ENCODE results near the gene TMEM72.
A peak's percentile ranks its signal among the peaks of the same experiment; 100 is the strongest.

TMEM72 gene

DNA sequence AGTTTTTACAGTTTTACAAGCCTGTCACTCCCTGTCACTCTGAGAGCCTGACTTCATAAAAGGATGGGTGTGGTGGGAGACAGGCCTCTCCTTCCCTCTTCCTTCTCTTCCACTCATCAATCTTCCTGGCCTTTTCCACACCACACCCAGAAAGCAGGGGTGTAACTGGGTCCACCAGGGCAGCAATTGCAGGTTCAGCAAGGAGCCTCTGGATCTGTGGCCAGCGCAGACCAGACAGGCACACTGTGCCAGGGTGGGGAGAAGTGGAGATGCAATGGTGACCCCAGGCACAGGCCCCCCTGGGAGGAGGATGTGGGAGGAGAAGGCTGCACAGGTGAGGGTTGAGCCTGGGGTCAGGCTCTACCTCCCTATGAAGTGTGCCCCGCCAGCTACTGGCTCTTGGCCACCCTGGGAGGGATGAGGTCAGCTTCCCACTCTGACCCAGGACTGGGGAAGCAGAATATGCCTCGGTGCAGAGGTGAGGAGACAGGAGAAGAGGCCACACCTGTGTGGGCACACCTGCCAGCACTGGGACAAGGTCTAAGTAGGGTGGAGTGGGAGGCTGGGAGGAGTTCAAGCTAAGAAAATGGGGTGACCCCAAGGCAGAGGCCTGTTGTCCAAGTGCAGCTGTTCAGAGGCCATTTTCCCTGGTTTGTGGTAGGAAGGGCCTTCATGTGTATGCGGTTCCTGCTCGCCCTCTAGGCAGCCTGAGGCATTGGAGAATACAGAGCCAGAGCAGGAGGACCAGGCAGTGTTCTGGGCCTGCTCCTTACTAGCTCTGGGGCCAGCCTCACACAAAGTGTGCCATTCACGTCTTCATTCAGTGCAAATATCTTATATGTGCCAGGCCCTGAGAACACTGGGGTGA is 20.2 kb upstream of the TMEM72 start:
- DNase-seq, result no peak

DNA sequence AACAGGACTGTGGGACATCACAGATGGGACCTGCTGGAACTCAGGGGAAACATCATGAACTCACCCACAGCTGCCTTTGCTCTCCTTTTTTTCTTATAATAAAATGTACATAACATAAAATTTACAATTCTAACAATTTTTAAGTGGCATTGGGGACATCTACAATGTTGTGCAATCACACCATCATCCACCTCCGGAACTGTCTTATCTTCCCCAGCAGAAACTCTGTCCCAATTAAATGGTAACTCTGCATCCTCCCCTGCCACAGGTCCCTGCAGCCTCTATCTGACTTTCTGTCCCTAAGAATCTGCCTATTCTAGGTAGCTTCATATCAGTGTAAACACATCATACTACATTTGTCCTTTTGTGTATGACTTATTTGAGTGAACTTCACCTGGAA is 19.4 kb upstream of the TMEM72 start:
- DNase-seq, result no peak

DNA sequence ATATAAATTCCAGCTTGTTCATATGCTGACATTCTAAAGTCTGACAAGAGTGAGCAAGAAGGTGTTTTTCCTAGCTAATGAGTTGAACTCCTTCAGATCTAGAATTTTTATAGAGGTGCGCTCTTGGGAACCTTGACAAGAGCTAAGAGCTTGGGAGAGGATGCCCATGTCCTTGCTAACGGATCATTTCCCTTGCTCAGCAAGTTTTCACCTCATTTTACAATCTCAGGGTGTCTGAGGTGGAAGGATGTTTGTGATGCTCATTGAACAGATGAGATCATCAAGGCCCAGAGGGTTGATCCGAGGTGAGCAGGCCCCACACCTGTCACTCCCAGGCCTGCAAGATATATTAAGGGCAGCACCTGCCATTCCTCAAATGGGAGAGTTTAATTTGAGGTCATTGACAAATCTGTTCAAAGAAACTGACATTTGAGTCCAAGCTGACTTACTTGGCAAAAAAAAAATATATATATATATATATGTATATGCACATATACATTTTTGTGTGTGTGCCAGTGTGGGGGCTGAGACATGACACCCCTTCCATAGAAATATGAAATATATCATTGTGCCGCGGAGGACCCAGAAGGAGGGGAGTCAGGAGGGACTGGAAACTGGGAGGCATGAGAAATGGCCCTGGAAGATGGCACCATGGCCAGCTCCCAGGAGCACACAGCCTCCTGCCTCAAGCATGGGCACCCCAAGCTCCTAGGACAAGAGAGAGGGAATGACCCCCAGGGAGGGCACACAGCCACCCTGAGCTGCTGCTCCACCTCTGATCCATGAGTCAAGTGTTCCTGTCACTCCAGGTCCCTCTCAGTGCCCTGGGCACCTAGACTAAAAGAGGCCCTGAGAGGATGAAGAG is 17.3 kb upstream of the TMEM72 start:
- DNase-seq, result no peak

DNA sequence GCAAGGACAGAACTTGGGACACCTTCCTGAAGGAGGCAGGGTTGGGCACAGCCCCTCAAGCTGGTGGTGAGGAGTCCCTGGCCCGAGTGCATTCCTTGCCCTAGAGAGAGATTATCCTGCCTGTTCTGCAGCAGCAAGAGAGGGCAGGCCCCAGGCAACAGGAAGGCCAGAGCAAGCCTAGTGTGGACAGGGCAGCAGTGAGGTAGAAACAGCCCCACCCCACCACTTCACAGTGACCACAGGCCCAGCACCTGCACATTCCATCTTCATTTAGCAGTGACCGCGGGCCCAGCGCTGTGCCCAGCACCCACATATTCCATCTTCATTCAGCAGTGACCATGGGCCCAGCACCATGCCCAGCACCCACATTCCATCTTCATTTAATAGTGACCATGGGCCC is 16.4 kb upstream of the TMEM72 start:
- no peak for DNase-seq

DNA sequence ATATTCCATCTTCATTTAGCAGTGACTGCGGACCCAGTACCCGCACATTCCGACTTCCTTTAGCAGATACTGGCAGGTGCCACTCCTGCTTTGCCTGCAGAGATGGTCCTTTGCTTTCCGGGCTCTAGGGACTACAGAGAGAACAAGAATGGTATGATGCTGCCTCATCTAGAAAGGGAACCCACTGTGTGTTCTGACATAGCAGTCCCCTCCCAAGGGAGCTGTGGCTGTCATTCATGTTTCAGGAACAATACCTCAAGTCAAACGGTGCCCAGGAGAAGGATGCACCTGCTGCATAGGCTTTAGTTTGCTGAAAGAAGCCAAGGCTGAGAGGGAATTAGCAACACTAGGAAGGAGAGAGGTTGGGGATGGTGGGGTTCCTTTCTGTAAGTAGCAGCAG is 15.9 kb upstream of the TMEM72 start:
- no peak for DNase-seq

DNA sequence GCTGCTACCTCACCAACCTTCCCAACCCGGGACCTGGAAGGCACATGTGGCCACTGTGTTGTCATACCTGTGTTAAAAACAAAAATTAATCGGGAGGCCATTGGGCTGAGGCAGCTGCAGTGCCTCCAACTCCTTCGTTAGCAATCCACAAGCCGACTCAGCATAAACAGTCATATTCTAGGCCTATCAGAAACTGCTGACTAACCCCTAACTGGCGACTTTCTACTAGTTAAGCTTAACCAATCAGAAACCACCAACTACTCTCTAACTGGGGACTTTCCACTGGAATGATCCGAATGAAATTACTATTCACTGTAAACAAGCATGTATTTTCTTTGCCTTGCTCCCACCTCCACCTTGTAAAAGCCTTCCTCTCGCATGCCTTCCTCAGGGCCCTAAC is 14.1 kb upstream of the TMEM72 start:
- no peak for DNase-seq

DNA sequence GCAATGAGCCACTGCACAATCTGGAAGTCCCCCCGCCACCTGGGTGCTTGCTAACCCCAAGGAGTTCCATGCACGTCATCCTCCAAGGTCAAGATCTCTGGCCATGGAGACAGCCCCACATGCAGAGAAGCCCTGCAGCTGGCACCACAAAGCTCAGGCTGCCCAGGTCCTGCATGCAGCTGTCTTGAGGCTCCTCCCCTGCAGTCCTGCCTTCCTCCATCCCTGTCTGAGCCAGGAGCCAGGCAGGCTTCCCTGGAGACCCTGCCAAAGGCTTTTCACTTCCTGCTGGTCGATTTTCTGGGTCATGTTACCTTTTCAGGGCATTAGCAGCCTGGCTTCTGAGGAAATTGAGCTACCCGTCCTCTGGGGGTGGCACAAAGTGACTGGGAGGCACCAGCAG is 12.5 kb upstream of the TMEM72 start:
- DNase-seq, result no peak

DNA sequence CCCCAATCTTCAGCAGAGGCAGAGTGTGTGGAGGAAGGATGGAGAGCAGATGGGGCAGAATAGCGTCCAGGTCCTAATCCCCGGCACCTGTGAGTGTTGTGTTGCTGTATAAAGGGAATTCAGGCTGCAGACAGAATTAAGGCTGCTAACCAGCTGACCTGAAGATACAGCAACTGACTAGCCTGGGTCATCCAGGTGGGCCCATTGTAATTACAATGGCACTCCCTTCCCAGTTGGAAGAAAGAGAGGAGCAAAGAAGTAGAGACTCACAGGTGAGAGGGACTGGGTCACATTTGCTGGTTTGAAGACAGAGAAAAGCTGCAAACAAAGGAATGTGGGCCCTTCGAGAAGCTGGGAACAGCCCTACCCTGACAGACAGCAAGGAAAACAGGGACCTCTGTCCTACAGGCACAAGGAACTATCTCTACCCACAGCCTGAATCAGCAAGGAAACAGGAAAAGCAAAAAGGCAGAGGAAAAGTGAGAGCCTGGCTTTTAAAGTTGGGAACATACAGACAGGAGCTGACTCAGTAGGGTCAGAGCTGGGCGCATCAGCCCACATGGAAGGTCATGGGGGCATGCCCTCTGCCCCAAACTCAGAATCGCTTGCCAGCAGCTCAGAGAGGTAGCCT is 11.6 kb upstream of the TMEM72 start:
- DNase-seq, result no peak

DNA sequence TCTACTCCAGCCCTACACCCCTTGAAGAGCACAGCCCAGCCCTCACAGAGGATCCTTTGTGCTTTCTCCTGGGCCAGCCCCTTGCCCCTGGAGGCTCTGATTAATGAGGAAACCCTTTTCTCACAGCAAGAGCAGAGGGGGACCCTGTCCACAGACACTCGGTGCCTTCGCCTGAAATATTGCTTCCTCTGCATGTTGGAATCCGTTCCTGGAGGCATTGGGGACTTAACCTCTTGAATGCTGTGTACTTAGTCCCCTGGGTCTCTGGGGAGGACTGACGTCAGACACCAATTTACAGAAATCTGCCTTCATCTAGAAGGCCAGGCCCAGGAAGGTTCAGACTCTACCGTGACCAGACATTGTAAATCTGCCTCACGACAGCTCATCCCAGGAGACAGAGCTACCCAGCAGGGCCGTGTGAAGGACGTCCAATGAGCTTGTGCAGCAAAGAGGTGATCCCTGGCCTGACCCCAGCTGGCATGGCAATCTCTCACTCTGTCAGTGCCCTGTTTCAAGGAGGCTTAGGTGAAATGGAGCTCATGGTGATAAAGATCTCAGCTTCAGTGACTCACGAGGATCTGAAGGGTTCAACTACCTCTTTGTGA is 8.1 kb upstream of the TMEM72 start:
- no peak for DNase-seq

DNA sequence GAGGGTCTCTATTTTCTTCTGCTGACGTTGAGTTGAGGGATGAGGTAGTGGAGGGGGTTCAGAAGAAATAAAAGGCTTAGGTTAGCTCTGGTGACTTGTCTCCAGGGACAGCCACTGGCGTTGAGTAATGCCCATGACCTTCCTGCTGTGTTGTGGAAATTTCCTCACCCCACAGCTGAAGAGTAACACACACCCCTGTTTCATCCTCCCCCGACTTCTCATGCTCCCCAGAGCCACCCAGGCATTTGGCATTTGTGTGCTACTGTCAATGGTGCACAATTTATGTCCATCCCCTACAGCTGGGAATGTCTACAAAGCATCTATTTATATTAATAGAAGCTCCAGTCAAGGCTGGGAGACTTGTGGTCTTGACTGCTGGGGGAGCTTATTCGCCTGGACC is 4.7 kb upstream of the TMEM72 start:
- DNase-seq, result no peak

DNA sequence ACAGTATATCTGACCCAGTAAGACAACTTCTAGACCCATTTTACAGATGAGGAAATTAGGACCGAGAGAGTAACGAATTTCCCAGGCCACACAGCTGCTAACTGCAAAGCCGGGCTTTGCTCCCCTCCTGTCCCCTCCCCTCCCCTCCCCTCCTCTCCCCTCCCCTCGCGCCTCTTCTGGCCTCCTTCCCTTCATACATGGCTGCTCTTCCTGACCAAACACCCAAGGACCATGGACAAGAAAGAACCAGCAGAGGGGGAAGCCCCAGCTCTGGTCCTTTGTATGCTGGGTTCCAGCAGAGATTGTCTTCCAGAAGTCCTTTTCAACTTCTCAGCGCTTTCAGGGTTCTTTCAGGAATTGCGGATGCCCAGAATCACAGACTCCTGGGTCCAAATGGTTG is 3.6 kb upstream of the TMEM72 start:
- DNase-seq, result no peak

DNA sequence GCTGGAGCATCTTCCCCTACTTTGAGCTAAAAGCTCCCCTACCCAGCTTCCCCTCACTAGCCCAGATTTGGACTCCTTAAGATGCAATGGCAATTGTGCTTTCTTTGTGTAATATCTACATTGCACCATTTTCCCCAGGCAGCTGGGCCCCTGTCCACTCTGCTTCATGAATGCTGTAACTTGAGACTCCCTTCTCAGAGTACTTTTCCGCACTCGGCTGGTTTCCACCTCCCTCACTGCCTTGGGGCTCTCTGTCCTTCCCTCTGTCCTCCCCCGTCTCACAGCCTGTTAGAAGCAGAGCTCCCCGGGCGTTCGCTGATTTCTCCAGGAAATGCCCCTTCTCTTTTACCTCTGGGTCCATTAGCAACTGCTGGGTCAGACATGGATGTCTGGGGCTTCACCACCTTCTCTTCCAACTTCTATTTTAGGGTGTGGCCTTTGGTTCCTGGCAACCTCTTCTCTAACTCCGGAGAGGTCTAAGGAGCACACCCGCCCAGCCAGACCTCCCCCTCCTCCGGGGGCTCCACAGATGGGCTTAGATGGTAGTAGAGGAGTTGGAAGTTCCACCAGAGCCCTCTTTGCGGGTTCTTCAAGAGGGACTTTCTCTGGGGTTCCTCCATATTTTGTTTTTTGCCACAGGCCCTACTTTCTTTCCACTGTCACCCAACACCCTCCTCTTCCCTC is 2.9 kb upstream of the TMEM72 start:
- DNase-seq, result no peak

DNA sequence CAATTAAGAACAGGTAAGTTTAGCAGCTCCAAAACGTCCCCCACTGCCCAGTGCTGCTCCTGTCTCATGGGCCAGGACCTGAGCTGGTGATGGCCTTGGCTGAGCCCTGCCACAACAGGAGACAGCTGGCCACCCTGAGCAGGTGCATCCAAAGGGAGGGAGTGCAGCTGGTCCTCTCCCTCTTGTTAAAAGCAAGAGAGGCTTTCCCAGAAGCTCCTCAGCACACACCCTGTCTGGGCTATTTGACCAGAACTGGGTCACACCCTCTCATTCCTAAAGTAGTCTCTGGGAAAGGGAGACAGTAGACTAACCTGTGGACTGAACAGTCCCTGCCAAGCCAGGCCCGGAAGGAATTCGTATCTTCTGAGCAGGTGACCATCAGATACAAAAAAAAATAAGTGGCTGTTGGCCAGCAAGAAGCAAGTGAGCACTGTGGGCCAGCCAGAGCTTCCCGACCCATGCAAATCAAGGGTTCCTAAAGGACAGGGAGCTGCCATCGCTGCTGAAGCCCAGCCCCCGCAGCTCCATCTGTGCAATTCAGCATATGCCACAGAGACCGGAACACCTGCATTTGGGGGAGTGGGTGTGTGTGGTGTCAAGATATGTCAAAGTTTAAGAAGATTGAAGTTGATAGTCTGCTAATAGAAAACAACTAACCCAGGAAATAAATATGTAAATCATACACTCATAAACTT is 2.1 kb upstream of the TMEM72 start:
- no peak for DNase-seq

DNA sequence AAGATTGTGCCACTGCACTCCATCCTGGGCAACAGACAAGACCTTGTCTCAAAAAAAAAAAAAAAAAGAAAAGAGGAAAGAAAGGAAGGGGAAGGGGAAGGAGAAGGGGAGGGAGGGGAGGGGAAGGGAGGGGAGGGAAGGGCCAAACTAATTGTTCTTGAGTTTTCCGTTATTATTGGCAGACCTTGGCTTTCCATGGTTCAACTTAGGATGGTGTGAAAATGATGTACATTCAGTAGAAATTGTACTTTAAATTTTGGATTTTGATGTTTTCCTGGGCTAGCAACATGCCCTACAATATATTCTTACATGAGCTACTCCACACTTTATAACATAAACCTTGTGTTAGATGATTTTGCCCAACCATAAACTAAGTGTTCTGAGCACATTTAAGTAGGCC is 1.2 kb upstream of the TMEM72 start:
- no peak for DNase-seq

DNA sequence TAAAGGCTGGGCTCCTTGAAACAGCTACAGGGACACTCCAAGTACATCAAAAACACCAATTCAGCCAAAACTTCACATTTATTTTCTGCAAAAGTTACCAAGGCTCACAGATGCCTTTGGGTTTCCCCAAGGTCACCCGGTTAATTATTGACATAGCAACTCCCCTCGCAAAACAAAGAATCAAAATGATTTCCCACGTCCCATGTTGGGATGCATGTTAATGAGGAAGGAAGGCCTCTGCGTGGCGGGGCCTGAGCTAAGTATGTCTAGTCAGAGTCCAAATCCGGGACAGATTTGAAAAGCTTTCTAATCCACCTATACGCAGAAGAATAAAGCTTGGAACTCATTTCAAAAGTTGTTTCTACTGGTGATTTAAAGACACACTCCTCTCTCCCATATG is 535 bp upstream of the TMEM72 start:
- no peak for DNase-seq

DNA sequence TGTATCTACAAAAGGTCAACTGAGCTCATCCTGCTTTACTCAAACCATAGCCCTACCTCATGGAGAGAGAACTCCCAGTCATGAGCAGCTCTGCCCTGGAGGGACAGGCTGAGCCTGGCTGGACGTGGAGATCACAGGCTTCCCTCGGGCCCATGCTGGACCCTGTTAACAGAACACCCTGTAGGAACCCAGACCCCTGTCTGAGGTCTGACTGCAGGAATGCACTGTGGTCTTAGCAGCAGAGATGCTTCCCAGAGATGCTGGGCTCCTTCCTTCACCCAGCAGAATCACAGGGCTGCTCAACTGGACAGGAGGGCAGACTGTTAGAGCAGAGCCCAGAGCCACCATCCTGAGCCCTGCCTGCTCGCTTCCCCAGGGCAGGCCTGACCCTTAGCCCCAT is 814 bp downstream of the TMEM72 start:
- no peak for DNase-seq

DNA sequence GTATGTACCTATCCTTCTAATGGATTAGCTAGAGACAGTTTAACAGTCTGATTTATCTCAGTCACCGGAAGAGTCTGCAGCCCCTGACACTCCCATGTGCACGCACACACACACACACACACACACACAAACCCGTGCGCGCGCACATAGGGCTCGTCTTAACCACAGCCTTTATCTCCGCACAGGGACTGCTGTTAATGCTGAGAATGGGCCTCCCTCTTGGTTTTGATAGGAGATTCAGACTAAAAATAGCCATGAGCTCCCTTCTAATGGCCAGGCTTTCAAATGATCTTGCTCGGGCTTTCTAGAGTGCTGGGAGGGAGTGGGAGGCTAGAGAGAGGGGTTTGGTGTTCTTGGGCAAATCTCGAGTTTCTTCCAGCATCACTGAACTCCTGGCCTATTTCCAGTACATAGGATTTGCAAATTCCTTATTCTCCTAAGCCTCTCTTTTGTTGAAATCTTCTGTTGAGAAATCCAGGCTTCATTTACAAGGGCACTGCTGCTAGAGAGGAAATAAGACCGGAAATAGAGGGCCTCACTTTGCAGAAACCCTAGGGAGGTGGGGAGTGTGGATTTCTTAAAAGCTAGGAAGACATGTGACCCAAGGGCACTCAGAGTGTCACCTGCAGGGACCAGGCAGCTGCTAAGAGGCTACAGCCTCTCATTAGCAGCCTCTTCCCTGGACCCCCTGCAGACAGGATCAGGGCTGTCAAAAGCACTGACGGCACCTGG is 2.4 kb downstream of the TMEM72 start:
- peak; percentile 34 for DNase-seq

DNA sequence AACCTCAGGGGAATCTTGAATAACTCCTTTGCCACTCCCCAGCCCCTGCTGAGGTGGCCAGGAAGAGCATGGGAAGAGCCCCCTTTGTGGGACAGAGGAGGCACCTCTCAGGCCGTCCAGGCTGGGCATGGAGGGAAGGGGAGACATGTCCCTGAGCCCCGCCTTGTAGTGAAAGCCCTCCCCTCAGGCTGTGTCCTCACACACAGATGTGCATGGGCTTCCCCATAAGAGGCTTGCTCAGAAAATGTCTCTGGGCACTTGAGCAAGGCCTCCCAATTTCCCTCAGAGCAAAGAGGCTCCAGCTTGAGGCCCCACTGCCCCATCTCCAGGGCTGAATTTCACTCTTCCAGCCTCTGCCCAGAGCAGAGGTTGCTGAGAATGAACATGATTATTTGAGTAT is 3.8 kb downstream of the TMEM72 start:
- DNase-seq, result no peak

DNA sequence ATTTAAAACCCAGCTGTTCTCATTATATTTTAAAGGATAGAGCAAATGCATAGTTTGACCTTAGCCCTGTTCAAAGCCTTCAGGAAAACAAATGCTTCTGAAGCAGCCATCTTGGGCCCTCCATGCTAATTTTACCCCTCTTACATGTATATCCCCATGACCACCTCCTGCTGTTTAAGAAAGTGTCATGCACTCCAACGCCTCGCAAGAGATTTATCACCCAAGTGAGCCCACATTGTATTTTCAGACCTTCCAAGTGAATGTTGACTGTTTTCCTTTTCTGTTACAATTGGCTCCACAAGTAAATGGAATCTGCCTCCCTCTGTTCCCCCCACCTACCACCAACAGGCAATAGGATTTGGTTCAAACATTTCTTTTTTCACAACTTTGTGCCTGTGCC is 5.3 kb downstream of the TMEM72 start:
- DNase-seq, result no peak

DNA sequence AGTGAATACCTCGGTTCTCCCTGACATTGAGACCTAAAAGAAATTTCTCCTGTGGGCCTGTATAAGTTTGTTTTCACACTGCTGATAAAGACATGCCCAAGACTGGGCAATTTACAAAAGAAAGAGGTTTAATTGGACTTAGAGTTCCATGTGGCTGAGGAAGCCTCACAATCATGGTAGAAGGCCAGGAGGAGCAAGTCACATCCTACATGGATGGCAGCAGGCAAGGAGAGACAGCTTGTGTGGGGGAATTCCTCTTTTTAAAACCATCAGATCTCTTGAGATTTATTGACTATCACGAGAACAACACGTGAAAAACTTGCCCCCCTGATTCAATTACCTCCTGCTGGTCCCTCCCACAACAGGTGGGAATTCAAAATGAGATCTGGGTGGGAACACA is 6.7 kb downstream of the TMEM72 start:
- DNase-seq, result no peak

DNA sequence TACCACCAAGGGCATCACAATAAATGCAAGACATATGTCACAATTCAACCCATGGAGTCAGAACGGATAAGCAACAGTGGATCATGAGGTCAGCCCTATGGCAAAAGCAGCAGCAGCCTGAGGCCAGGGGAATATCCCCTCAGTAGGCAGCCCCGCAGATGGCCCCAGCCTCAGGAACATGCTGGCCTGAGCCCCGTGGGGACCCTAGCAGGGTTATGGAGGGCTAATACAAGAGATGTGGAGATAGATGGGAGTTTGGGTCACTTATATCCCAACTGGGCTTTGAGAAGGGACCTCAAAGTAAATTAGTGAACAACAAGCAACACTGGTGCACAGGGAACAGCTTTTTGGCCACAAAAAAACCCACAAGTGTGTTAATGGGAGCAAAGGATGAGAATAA is 9.1 kb downstream of the TMEM72 start:
- no peak for DNase-seq

All from suppressor macrophage treated with lipopolysaccharide for 4 hours (primary cell).